ENCODE results near the gene SET. TPM values are rescaled to one million over a fixed set of nuclear protein-coding genes. Genes with fewer than 3 reads are reported as not detected.

SET gene
- total RNA-seq, 1 donor from 2014 or later = 663 TPM

- no peak for TF ChIP-seq CTCF (IDR thresholded peaks at IDR 0.05; ENCODE audit: insufficient read depth, low read length, poor library complexity, severe bottlenecking)
- Histone ChIP-seq H3K36me3 (ENCODE audit: control insufficient read depth, insufficient read depth, low read length) (no peaks in the 10 kb centered on the region), H3K4me3 (ENCODE audit: low read depth, low read length) (no peak overlapping the region), H3K27me3 (ENCODE audit: control insufficient read depth, insufficient read depth, low read length) (no peaks in the 10 kb centered on the region)
- DNase-seq (ENCODE audit: low read depth) = no peak
These were observed 24.4 kb downstream of the SET start for GRCh38 chr9:128713411-128713780.

DNA sequence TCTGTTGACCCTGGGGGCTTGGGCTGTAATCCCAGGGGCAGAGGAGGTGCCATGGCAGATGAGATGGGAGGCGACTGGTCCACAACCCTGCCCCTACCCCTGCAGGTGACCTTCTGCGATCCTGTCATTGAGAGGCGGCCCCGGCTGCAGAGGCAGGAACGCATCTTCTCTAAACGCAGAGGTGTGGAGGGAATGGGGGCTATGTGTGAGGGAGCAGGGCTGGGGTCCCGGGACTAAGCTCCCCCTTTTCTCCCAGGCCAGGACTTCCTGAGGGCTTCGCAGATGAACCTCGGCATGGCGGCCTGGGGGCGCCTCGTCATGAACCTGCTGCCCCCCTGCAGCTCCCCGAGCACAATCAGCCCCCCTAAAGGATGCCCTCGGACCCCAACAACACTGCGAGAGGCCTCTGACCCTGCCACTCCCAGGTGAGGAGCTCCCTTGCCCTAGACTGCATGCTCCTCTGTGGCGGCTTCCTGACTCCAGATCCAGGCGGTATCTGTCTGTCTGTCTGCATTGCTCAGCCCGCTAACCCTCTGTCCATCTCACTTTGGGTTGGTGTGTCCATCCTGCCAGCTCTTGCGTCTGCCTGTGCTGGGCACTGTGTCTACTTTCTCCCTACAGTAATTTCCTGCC lies 25.0 kb downstream of the SET start:
- TF ChIP-seq CTCF (IDR thresholded peaks at IDR 0.05; ENCODE audit: insufficient read depth, low read length, poor library complexity, severe bottlenecking) = no peak
- Histone ChIP-seq H3K4me3 (ENCODE audit: low read depth, low read length) (no peak overlapping the region), H3K27me3 (ENCODE audit: control insufficient read depth, insufficient read depth, low read length) (no peaks in the 10 kb centered on the region), H3K36me3 (ENCODE audit: control insufficient read depth, insufficient read depth, low read length) (no peaks in the 10 kb centered on the region)
- no peak for DNase-seq (ENCODE audit: low read depth)

GRCh38 chr9:128714586-128715435 lies 25.8 kb downstream of the SET start:
- DNase-seq (ENCODE audit: low read depth) = no peak
- Histone ChIP-seq H3K27me3 (ENCODE audit: control insufficient read depth, insufficient read depth, low read length) (no peaks in the 10 kb centered on the region), H3K4me3 (ENCODE audit: low read depth, low read length) (no peak overlapping the region), H3K36me3 (ENCODE audit: control insufficient read depth, insufficient read depth, low read length) (no peaks in the 10 kb centered on the region)
- TF ChIP-seq CTCF (IDR thresholded peaks at IDR 0.05; ENCODE audit: insufficient read depth, low read length, poor library complexity, severe bottlenecking) = no peak

DNA sequence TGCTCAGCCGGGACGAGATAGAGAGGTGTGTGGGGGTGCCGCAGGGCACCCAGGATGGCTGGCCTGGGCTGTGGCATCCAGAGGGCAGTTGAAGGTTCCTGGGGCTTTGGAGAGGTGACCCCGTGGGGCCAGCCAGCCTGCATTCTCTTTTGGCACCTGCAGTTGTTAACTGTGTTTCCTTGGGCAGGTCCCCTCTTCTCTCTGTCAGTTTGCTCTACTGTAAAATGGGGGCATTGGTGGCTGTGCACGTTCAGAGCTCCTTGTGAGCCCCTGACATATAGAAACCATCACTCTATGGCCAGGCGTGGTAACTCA lies 26.4 kb downstream of the SET start:
- no peaks in the 10 kb centered on the region for H3K27me3 ChIP-seq (ENCODE audit: control insufficient read depth, insufficient read depth, low read length)
- no peak for TF ChIP-seq CTCF (IDR thresholded peaks at IDR 0.05; ENCODE audit: insufficient read depth, low read length, poor library complexity, severe bottlenecking)
- H3K36me3 ChIP-seq (ENCODE audit: control insufficient read depth, insufficient read depth, low read length) = no peaks in the 10 kb centered on the region
- no peak overlapping the region for H3K4me3 ChIP-seq (ENCODE audit: low read depth, low read length)
- DNase-seq (ENCODE audit: low read depth) = no peak

GRCh38 chr9:128716581-128717254 lies 27.7 kb downstream of the SET start:
- no peak for TF ChIP-seq CTCF (IDR thresholded peaks at IDR 0.05; ENCODE audit: insufficient read depth, low read length, poor library complexity, severe bottlenecking)
- no peak overlapping the region for H3K4me3 ChIP-seq (ENCODE audit: low read depth, low read length)
- DNase-seq (ENCODE audit: low read depth) = no peak
- H3K27me3 ChIP-seq (ENCODE audit: control insufficient read depth, insufficient read depth, low read length) = no peaks in the 10 kb centered on the region
- no peaks in the 10 kb centered on the region for H3K36me3 ChIP-seq (ENCODE audit: control insufficient read depth, insufficient read depth, low read length)
